Activated T-helper 1 cell treated with anti-CD3 and anti-CD28 coated beads, Interleukin-12 subunit alpha, Interleukin-12 subunit beta, Interleukin-2, Interleukin-4 antibody, amounts not matched to agents 30 ng/mL and 10 ng/mL and 1 ng/mL, durations not matched to agents 14 hours and 24 hours and 36 hours (primary cell): ENCODE data around the gene REST. TPM values are rescaled to one million over a fixed set of nuclear protein-coding genes. Genes with fewer than 3 reads are reported as not detected.

Experiments
- DNase-seq: peaks from one replicate; pipeline ENCODE4 v3.0.0; 2021; ENCODE audit warnings: low spot score
- H3K27ac Mint-ChIP-seq: one replicate; pipeline ENCODE4 v1.8.0; 2021; ENCODE audit warnings: mild to moderate bottlenecking, mixed read lengths
- H3K27me3 Mint-ChIP-seq: one replicate; pipeline ENCODE4 v1.8.0; 2022; ENCODE audit warnings: mild to moderate bottlenecking, moderate library complexity, mixed read lengths; ENCODE audit not compliant: insufficient read depth
- H3K36me3 Mint-ChIP-seq: one replicate; pipeline ENCODE4 v1.8.0; 2021; ENCODE audit warnings: low read depth, mixed read lengths
- H3K4me1 Mint-ChIP-seq: one replicate; pipeline ENCODE4 v1.8.0; 2021; ENCODE audit warnings: low read depth, mixed read lengths
- H3K4me3 Mint-ChIP-seq: one replicate; pipeline ENCODE4 v1.8.0; 2021; ENCODE audit warnings: mild to moderate bottlenecking, moderate library complexity, mixed read lengths
- H3K9me3 Mint-ChIP-seq: one replicate; pipeline ENCODE4 v1.8.0; 2021; ENCODE audit warnings: mixed read lengths
- intact Hi-C: fragments of 100-400 bp; cut with micrococcal nuclease; formaldehyde crosslinking; loops from one replicate; pipeline ENCODE4 v1.15.1; 2024
- total RNA-seq: library from RNA; stranded (reverse); gene quantifications from 2 replicates; pipeline ENCODE4 v1.2.3, GENCODE V29; 2022

Gene REST
- total RNA-seq, 1 donor from 2014 or later: 60.0 TPM

GRCh38 chr4:56999751-57000150 lies 92.1 kb downstream of the REST start:
- Mint-ChIP-seq H3K4me3 (no peak overlapping the region), H3K27me3 (no peaks in the 10 kb centered on the region), H3K36me3 (peaks cover 44% of the 10 kb centered on the region), H3K27ac (no peak overlapping the region), H3K4me1 (peaks cover 5% of the 10 kb centered on the region), H3K9me3 (no peaks in the 10 kb centered on the region)
- no peak for DNase-seq
- intact Hi-C loops: loop anchor here (10.0 kb wide), 1 partner anchor 1575 kb away; no protein-coding TSS in a partner anchor

GRCh38 chr4:57013543-57014120 lies 105.9 kb downstream of the REST start:
- Mint-ChIP-seq H3K27ac (no peak overlapping the region), H3K36me3 (peaks cover 43% of the 10 kb centered on the region), H3K27me3 (no peaks in the 10 kb centered on the region), H3K4me1 (peaks cover 7% of the 10 kb centered on the region), H3K9me3 (no peaks in the 10 kb centered on the region), H3K4me3 (no peak overlapping the region)
- DNase-seq: no peak
- intact Hi-C loops: no loop called here

Other genes with a start within 250 kb of the REST start
- 121 and 128 TPM in 2 replicates for gene HOPX, start 226.6 kb upstream of the REST start, total RNA-seq
- not detected in 2 replicates for gene SPINK2, start 86.2 kb upstream of the REST start, total RNA-seq
- 17.7 and 18.3 TPM in 2 replicates for gene NOA1, start 69.7 kb downstream of the REST start, total RNA-seq
- gene POLR2B, start 71.0 kb downstream of the REST start, total RNA-seq: 145 TPM in 2 replicates
- not detected in 2 replicates for gene IGFBP7, start 202.5 kb downstream of the REST start, total RNA-seq